Ovary (tissue), 3 donors: ENCODE results near the gene EGR2.

Source experiments
- CTCF ChIP-seq, 3 donors: fragments of 450-650 bp in 2 of 3; fragments of 200-600 bp in 1 of 3; IDR thresholded peaks; one replicate each; pipeline versions ENCODE4 v1.5.1 to v1.8.0; 2016 to 2022; ENCODE audit warnings: antibody characterized with exemption in 3 of 3, mild to moderate bottlenecking in 1 of 3
- POLR2A ChIP-seq: fragments of 450-650 bp; IDR thresholded peaks from one replicate; pipeline ENCODE4 v1.6.1; 2017; ENCODE audit warnings: antibody characterized with exemption, mild to moderate bottlenecking, moderate library complexity
- donor health status: DM: no; HTN: no; CAD: no.

- no peak for TF ChIP-seq CTCF (IDR thresholded peaks at IDR 0.05)
- TF ChIP-seq POLR2A, result no peak
Observed at GRCh38 chr10:62830679-62831078, 14.5 kb upstream of the EGR2 start.
